Ovary (tissue), 3 donors: Measurements from ENCODE around the gene ANKH.

ENCODE experiments used
- CTCF ChIP-seq, 3 donors: fragments of 450-650 bp in 2 of 3; fragments of 200-600 bp in 1 of 3; IDR thresholded peaks; one replicate each; pipeline versions ENCODE4 v1.5.1 to v1.8.0; 2016 to 2022; ENCODE audit warnings: antibody characterized with exemption in 3 of 3, mild to moderate bottlenecking in 1 of 3
- EP300 ChIP-seq: sonication (generic); formaldehyde crosslinking; IDR thresholded peaks from one replicate; pipeline ENCODE4 v1.6.1; 2017; ENCODE audit warnings: antibody characterized with exemption
- POLR2A ChIP-seq: fragments of 450-650 bp; IDR thresholded peaks from one replicate; pipeline ENCODE4 v1.6.1; 2017; ENCODE audit warnings: antibody characterized with exemption, mild to moderate bottlenecking, moderate library complexity
- donor health status: DM: no; HTN: no; CAD: no.

GRCh38 chr5:14783691-14784090 lies 87.9 kb downstream of the ANKH start:
- TF ChIP-seq POLR2A: no peak
- TF ChIP-seq CTCF (IDR thresholded peaks at IDR 0.05): no peak
- TF ChIP-seq EP300: no peak
